ENCODE measurements around the gene ZNF280B.

DNA sequence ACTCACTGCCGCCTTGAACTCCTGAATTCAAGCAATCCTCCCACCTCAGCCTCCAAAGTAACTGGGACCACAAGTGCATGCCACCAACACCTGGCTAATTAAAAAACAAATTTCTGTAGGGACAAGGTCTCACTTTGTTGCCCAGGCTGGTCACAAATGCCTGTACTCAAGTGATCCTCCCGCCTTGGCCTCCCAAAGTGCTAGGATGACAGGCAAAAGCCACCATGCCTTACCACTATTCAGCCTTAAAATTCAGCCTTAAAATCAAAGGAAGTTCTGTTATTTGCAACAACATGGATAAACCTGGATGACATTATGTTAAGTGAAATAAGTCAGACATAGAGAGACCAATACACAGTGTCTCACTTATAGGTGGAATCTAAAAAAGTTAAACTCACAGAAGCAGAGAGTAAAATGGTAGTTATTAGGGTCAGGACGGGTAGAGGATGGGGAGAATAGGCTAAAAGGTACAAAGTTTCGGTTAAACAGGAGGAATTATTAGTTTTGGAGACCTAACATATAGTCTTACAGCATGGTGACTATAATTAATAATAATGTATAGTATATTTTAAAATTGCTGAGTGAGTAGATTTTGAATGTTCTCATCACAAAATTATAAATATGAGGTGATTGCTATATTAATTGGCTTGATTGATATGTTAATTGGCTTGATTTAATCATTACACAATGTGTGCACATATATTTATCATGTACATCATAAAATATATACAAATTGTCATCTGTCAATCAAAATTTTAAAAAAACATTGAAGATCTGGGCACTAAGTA is 17.8 kb upstream of the ZNF280B start:
- TF ChIP-seq, protein P1, sequence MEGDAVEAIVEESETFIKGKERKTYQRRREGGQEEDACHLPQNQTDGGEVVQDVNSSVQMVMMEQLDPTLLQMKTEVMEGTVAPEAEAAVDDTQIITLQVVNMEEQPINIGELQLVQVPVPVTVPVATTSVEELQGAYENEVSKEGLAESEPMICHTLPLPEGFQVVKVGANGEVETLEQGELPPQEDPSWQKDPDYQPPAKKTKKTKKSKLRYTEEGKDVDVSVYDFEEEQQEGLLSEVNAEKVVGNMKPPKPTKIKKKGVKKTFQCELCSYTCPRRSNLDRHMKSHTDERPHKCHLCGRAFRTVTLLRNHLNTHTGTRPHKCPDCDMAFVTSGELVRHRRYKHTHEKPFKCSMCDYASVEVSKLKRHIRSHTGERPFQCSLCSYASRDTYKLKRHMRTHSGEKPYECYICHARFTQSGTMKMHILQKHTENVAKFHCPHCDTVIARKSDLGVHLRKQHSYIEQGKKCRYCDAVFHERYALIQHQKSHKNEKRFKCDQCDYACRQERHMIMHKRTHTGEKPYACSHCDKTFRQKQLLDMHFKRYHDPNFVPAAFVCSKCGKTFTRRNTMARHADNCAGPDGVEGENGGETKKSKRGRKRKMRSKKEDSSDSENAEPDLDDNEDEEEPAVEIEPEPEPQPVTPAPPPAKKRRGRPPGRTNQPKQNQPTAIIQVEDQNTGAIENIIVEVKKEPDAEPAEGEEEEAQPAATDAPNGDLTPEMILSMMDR (conservative IDR thresholded peaks at IDR 0.05; ENCODE audit: low read depth, low read length) = no peak
- no peak for TF ChIP-seq EZH2 (IDR thresholded peaks at IDR 0.05; ENCODE audit: borderline replicate concordance, low read depth, low read length, poor library complexity, severe bottlenecking)

Data from A673 (cell line).